Measurements from ENCODE around the gene CDK14. TPM values are rescaled to one million over a fixed set of nuclear protein-coding genes. Genes with fewer than 3 reads are reported as not detected.

Gene CDK14
- total and polyA plus RNA-seq, 5 donors from 2014 or later, result 0.58 to 4.0 (median 2.3) TPM

DNA sequence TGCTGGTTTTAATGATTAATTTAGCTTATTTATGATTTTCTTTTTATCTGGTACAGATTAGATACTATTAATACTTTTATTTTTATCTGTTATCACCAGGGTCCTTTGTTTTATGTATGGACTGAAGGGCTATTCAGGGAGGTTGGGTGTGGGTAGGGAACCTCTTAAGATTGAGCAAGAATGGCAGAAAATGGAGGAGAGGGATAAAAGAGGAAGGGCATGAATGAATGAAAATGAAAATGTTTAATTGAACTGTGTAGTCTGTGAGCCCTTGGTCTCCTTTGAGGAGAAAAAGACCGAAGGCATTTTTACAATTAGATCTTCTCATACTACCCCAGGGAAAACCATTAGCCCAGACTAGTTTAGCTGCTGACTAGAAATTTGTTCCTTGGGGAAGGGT, 93.1 kb downstream of the CDK14 start:
- no peaks in the 10 kb centered on the region for H3K27me3 Mint-ChIP-seq
- no peak overlapping the region for H3K27ac ChIP-seq (ENCODE audit: insufficient read depth, low read length, poor library complexity, severe bottlenecking)
- no peaks in the 10 kb centered on the region for H3K4me1 ChIP-seq (ENCODE audit: control insufficient read depth, insufficient read depth, low read length, poor library complexity, severe bottlenecking)
- H3K9me3 ChIP-seq (ENCODE audit: control insufficient read depth in 2 of 2, low read length in 2 of 2), result no peaks in the 10 kb centered on the region
- DNase-seq (no peak), ATAC-seq (ENCODE audit: low read depth in 2 of 2) (no peak)
- H3K36me3 Mint-ChIP-seq, result no peaks in the 10 kb centered on the region
- peaks cover 0 to 2% (median 0%) of the 10 kb centered on the region in 4 donors for H3K4me1 Mint-ChIP-seq
- H3K36me3 ChIP-seq (ENCODE audit: control insufficient read depth, insufficient read depth, low read length), result no peaks in the 10 kb centered on the region
- H3K4me3 Mint-ChIP-seq, result no peak overlapping the region
- H3K27me3 ChIP-seq (ENCODE audit: control insufficient read depth, insufficient read depth, low read length), result no peaks in the 10 kb centered on the region
- no peak overlapping the region for H3K4me3 ChIP-seq (ENCODE audit: low read depth, low read length)
- H3K9me3 Mint-ChIP-seq, result peaks cover 0 to 3% (median 0%) of the 10 kb centered on the region in 7 donors
- H3K27ac Mint-ChIP-seq, result no peak overlapping the region

DNA sequence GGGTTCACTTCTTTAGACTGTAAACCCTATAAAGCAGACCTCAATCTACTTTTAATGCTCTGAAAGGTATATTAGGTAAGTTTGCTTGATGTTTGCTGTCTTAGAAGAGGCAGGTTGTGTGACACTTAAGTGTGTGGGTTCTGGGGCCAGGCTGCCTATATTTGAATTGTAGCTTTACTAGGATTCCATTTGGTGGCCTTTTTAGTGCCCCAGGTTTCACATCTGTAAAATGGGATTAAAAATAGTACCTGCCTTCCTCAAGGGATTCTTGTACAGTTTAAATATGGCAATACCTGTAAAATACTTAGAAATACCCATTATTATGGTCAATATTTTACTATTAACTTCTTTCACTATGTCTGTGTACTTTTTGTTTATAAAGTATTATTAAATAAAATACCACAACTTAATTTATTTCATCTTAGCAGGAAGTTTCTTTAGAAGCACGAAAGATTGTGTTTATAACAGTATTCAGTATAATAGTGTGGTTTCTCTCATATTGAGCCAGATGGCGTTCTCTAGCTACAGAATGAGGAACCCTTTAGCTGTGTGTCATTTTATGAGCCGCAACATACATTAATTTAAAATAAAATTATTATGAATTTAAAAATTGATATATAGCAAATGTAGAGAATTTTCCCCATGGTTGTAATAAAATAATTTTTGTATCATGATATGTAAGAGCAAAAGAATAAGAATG, 94.2 kb downstream of the CDK14 start:
- Histone ChIP-seq H3K4me1 (ENCODE audit: control insufficient read depth, insufficient read depth, low read length, poor library complexity, severe bottlenecking) (no peaks in the 10 kb centered on the region), H3K27ac (ENCODE audit: insufficient read depth, low read length, poor library complexity, severe bottlenecking) (no peak overlapping the region), H3K27me3 (ENCODE audit: control insufficient read depth, insufficient read depth, low read length) (no peaks in the 10 kb centered on the region), H3K9me3 (ENCODE audit: control insufficient read depth in 2 of 2, low read length in 2 of 2) (no peaks in the 10 kb centered on the region), H3K36me3 (ENCODE audit: control insufficient read depth, insufficient read depth, low read length) (no peaks in the 10 kb centered on the region), H3K4me3 (ENCODE audit: low read depth, low read length) (no peak overlapping the region)
- no peak for ATAC-seq (ENCODE audit: low read depth in 2 of 2)
- H3K27ac Mint-ChIP-seq, result no peak overlapping the region
- H3K4me1 Mint-ChIP-seq, result peaks cover 0 to 2% (median 0%) of the 10 kb centered on the region in 4 donors
- no peak overlapping the region for H3K4me3 Mint-ChIP-seq
- H3K36me3 Mint-ChIP-seq, result no peaks in the 10 kb centered on the region
- no peaks in the 10 kb centered on the region for H3K27me3 Mint-ChIP-seq
- peaks cover 0 to 3% (median 0%) of the 10 kb centered on the region in 7 donors for H3K9me3 Mint-ChIP-seq
- DNase-seq, result no peak

GRCh38 chr7:90692396-90692795, 96.3 kb downstream of the CDK14 start:
- H3K27ac ChIP-seq (ENCODE audit: insufficient read depth, low read length, poor library complexity, severe bottlenecking), result no peak overlapping the region
- no peaks in the 10 kb centered on the region for H3K27me3 Mint-ChIP-seq
- no peaks in the 10 kb centered on the region for H3K4me1 Mint-ChIP-seq
- no peaks in the 10 kb centered on the region for H3K27me3 ChIP-seq (ENCODE audit: control insufficient read depth, insufficient read depth, low read length)
- no peak overlapping the region for H3K4me3 ChIP-seq (ENCODE audit: low read depth, low read length)
- H3K36me3 Mint-ChIP-seq, result no peaks in the 10 kb centered on the region
- no peak overlapping the region for H3K4me3 Mint-ChIP-seq
- DNase-seq, result no peak
- H3K27ac Mint-ChIP-seq, result no peak overlapping the region
- H3K36me3 ChIP-seq (ENCODE audit: control insufficient read depth, insufficient read depth, low read length), result no peaks in the 10 kb centered on the region
- ATAC-seq (ENCODE audit: low read depth in 2 of 2), result no peak
- no peaks in the 10 kb centered on the region for H3K9me3 ChIP-seq (ENCODE audit: control insufficient read depth in 2 of 2, low read length in 2 of 2)
- peaks cover 0 to 7% (median 0%) of the 10 kb centered on the region in 7 donors for H3K9me3 Mint-ChIP-seq
- H3K4me1 ChIP-seq (ENCODE audit: control insufficient read depth, insufficient read depth, low read length, poor library complexity, severe bottlenecking), result no peaks in the 10 kb centered on the region

DNA sequence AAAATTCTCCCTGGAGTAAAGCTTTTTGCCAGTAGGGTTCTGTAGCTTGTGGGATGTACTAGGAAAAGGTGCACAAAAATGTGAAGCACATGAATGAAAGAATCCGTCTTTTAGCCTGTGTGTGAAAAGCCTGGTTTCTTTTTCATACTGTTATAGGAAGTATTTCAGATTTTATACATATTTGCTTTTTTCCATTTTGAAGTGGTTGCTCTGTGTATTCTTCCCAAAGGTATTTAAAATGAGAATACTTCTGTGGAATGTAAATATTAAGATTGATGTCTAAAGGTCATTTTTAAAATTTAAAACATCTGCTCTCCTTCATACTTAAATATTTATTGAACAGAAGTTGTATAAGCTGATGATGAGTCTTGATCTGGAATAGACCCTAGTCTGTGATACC, 96.8 kb downstream of the CDK14 start:
- Mint-ChIP-seq H3K9me3 (peaks cover 0 to 7% (median 0%) of the 10 kb centered on the region in 7 donors), H3K36me3 (no peaks in the 10 kb centered on the region), H3K27me3 (no peaks in the 10 kb centered on the region), H3K4me3 (no peak overlapping the region), H3K27ac (no peak overlapping the region), H3K4me1 (no peaks in the 10 kb centered on the region)
- ATAC-seq (ENCODE audit: low read depth in 2 of 2), result no peak
- no peak overlapping the region for H3K4me3 ChIP-seq (ENCODE audit: low read depth, low read length)
- no peak overlapping the region for H3K27ac ChIP-seq (ENCODE audit: insufficient read depth, low read length, poor library complexity, severe bottlenecking)
- no peaks in the 10 kb centered on the region for H3K36me3 ChIP-seq (ENCODE audit: control insufficient read depth, insufficient read depth, low read length)
- no peaks in the 10 kb centered on the region for H3K27me3 ChIP-seq (ENCODE audit: control insufficient read depth, insufficient read depth, low read length)
- no peaks in the 10 kb centered on the region for H3K9me3 ChIP-seq (ENCODE audit: control insufficient read depth in 2 of 2, low read length in 2 of 2)
- DNase-seq, result no peak
- H3K4me1 ChIP-seq (ENCODE audit: control insufficient read depth, insufficient read depth, low read length, poor library complexity, severe bottlenecking), result no peaks in the 10 kb centered on the region

GRCh38 chr7:90693939-90694338, 97.8 kb downstream of the CDK14 start:
- DNase-seq (no peak), ATAC-seq (ENCODE audit: low read depth in 2 of 2) (no peak)
- Histone ChIP-seq H3K36me3 (ENCODE audit: control insufficient read depth, insufficient read depth, low read length) (no peaks in the 10 kb centered on the region), H3K4me3 (ENCODE audit: low read depth, low read length) (no peak overlapping the region), H3K27ac (ENCODE audit: insufficient read depth, low read length, poor library complexity, severe bottlenecking) (no peak overlapping the region), H3K4me1 (ENCODE audit: control insufficient read depth, insufficient read depth, low read length, poor library complexity, severe bottlenecking) (no peaks in the 10 kb centered on the region), H3K9me3 (ENCODE audit: control insufficient read depth in 2 of 2, low read length in 2 of 2) (no peaks in the 10 kb centered on the region), H3K27me3 (ENCODE audit: control insufficient read depth, insufficient read depth, low read length) (no peaks in the 10 kb centered on the region)
- H3K36me3 Mint-ChIP-seq, result no peaks in the 10 kb centered on the region
- H3K9me3 Mint-ChIP-seq, result peaks cover 0 to 7% (median 0%) of the 10 kb centered on the region in 7 donors
- no peak overlapping the region for H3K27ac Mint-ChIP-seq
- no peaks in the 10 kb centered on the region for H3K27me3 Mint-ChIP-seq
- H3K4me1 Mint-ChIP-seq, result peaks cover 0 to 2% (median 0%) of the 10 kb centered on the region in 4 donors
- H3K4me3 Mint-ChIP-seq, result no peak overlapping the region

DNA sequence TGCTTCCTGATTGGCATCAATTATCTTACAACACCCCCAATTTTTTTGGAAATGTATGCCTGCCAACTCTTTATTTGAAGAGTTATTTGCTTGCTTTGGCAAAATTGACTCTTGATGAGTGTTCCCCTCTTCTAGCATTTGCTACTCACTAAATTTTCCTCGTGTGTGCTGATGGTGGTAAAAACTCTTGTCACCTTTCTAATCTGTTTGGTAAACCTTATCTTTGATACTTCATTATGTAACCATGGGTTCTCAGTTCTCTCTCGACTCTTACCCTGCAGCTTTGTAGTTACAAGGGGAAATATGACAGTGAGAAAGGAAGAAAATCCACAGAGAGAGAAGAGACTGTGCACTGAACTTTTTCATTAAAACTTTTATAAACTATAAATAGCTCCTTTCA, 102.5 kb downstream of the CDK14 start:
- H3K27me3 Mint-ChIP-seq, result no peaks in the 10 kb centered on the region
- no peak for DNase-seq

DNA sequence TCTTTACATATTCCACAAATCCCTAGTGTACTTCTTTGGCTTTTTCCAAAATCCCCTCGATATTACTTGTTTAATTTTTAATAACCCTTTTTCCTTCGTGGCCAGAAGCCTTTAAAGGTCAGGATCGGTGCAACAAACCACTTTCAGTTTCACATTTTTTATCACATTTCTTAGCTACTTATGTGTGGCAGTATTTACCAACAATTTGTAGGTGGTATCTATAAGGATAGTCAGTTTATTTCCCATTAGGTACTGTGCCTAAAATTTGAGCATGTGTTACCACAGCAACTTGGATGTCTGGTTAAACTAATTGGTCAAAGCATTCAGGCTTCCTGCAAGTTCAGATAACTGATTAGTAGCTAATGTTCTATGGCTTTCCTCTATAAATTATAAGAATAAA, 104.9 kb downstream of the CDK14 start:
- Histone ChIP-seq H3K27ac (ENCODE audit: insufficient read depth, low read length, poor library complexity, severe bottlenecking) (no peak overlapping the region), H3K36me3 (ENCODE audit: control insufficient read depth, insufficient read depth, low read length) (no peaks in the 10 kb centered on the region), H3K4me1 (ENCODE audit: control insufficient read depth, insufficient read depth, low read length, poor library complexity, severe bottlenecking) (no peaks in the 10 kb centered on the region), H3K27me3 (ENCODE audit: control insufficient read depth, insufficient read depth, low read length) (no peaks in the 10 kb centered on the region), H3K4me3 (ENCODE audit: low read depth, low read length) (peak overlapping the region; percentile 65), H3K9me3 (ENCODE audit: control insufficient read depth in 2 of 2, low read length in 2 of 2) (no peaks in the 10 kb centered on the region)
- ATAC-seq (ENCODE audit: low read depth in 2 of 2) (no peak), DNase-seq (peak in 1 of 3 donors; percentile 0)
- H3K4me3 Mint-ChIP-seq, result peak overlapping the region in 2 of 4 donors; percentile 7 to 70
- peaks cover 0 to 7% (median 2%) of the 10 kb centered on the region in 4 donors for H3K4me1 Mint-ChIP-seq
- H3K27me3 Mint-ChIP-seq, result no peaks in the 10 kb centered on the region
- no peaks in the 10 kb centered on the region for H3K36me3 Mint-ChIP-seq
- H3K9me3 Mint-ChIP-seq, result peaks cover 0 to 3% (median 0%) of the 10 kb centered on the region in 7 donors
- no peak overlapping the region for H3K27ac Mint-ChIP-seq

More for the DNA sequence above, 102.5 kb downstream of the CDK14 start:
- no peak for ATAC-seq (ENCODE audit: low read depth in 2 of 2)
- Mint-ChIP-seq H3K4me1 (peaks cover 0 to 7% (median 2%) of the 10 kb centered on the region in 4 donors), H3K27ac (no peak overlapping the region), H3K4me3 (no peak overlapping the region), H3K9me3 (peaks cover 0 to 4% (median 0%) of the 10 kb centered on the region in 7 donors), H3K36me3 (no peaks in the 10 kb centered on the region)
- no peak overlapping the region for H3K27ac ChIP-seq (ENCODE audit: insufficient read depth, low read length, poor library complexity, severe bottlenecking)
- H3K27me3 ChIP-seq (ENCODE audit: control insufficient read depth, insufficient read depth, low read length), result no peaks in the 10 kb centered on the region
- no peak overlapping the region for H3K4me3 ChIP-seq (ENCODE audit: low read depth, low read length)
- no peaks in the 10 kb centered on the region for H3K36me3 ChIP-seq (ENCODE audit: control insufficient read depth, insufficient read depth, low read length)
- H3K4me1 ChIP-seq (ENCODE audit: control insufficient read depth, insufficient read depth, low read length, poor library complexity, severe bottlenecking), result no peaks in the 10 kb centered on the region
- no peaks in the 10 kb centered on the region for H3K9me3 ChIP-seq (ENCODE audit: control insufficient read depth in 2 of 2, low read length in 2 of 2)

DNA sequence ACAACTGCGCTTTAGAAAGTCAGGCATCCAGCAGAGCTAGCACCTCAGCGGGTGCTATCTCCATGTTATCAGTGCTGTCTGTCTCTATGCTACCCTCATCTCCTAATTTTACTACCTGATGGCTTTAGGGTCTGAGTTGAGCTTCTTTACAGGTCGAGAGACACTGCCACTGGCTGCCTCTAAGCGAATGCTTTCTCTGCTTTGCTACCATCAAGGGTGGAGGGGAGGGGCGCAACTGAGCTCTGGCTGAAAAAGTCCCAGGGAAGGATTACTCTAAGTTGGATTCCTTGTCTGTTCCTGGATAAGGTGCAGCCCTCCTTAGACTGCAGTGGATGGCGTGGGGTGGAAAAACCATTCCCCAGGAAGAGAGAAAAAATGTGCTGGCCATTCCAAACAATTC, 105.7 kb downstream of the CDK14 start:
- ATAC-seq (ENCODE audit: low read depth in 2 of 2) (no peak), DNase-seq (no peak)
- Mint-ChIP-seq H3K27ac (no peak overlapping the region), H3K36me3 (no peaks in the 10 kb centered on the region), H3K4me3 (no peak overlapping the region), H3K27me3 (no peaks in the 10 kb centered on the region), H3K4me1 (peaks cover 0 to 7% (median 2%) of the 10 kb centered on the region in 4 donors), H3K9me3 (peaks cover 0 to 3% (median 0%) of the 10 kb centered on the region in 7 donors)
- Histone ChIP-seq H3K27me3 (ENCODE audit: control insufficient read depth, insufficient read depth, low read length) (no peaks in the 10 kb centered on the region), H3K4me1 (ENCODE audit: control insufficient read depth, insufficient read depth, low read length, poor library complexity, severe bottlenecking) (no peaks in the 10 kb centered on the region), H3K27ac (ENCODE audit: insufficient read depth, low read length, poor library complexity, severe bottlenecking) (no peak overlapping the region), H3K4me3 (ENCODE audit: low read depth, low read length) (no peak overlapping the region), H3K9me3 (ENCODE audit: control insufficient read depth in 2 of 2, low read length in 2 of 2) (no peaks in the 10 kb centered on the region), H3K36me3 (ENCODE audit: control insufficient read depth, insufficient read depth, low read length) (no peaks in the 10 kb centered on the region)
